ENCODE data around the gene HAUS7. TPM values are rescaled to one million over a fixed set of nuclear protein-coding genes. Genes with fewer than 3 reads are reported as not detected.

Gene HAUS7
- total RNA-seq, 1 experiment from 2014 or later: 46.5 TPM

GRCh38 chrX:153430796-153431195, 39.6 kb downstream of the HAUS7 start:
- DNase-seq (ENCODE audit: low spot score) (no peak), ATAC-seq (no peak)
- TF ChIP-seq, protein P1, sequence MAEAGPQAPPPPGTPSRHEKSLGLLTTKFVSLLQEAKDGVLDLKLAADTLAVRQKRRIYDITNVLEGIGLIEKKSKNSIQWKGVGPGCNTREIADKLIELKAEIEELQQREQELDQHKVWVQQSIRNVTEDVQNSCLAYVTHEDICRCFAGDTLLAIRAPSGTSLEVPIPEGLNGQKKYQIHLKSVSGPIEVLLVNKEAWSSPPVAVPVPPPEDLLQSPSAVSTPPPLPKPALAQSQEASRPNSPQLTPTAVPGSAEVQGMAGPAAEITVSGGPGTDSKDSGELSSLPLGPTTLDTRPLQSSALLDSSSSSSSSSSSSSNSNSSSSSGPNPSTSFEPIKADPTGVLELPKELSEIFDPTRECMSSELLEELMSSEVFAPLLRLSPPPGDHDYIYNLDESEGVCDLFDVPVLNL (CRISPR knock-in tag; IDR thresholded peaks at IDR 0.05; ENCODE audit: borderline replicate concordance, low read depth): no peak
- no peak for TF ChIP-seq ZNF232 (CRISPR knock-in tag; IDR thresholded peaks at IDR 0.05)
- no peak for TF ChIP-seq SMAD3 (CRISPR knock-in tag; IDR thresholded peaks at IDR 0.05; ENCODE audit: borderline replicate concordance)
- H3K9me3 Mint-ChIP-seq: peaks cover 9% of the 10 kb centered on the region
- CTCF ChIA-PET: interaction anchor here (0.8 kb wide), 1 partner anchor 77 kb away, joined by 3 read pairs; no protein-coding TSS in a partner anchor
- H3K36me3 Mint-ChIP-seq: no peaks in the 10 kb centered on the region
- H3K4me1 Mint-ChIP-seq: no peaks in the 10 kb centered on the region
- POLR2A ChIA-PET: no interaction called here
- no peaks in the 10 kb centered on the region; the same call in 1 of the 2 replicates for H3K27me3 Mint-ChIP-seq (ENCODE audit: low read depth)
- H3K27ac Mint-ChIP-seq: no peak overlapping the region
- H3K4me3 Mint-ChIP-seq: no peak overlapping the region

DNA sequence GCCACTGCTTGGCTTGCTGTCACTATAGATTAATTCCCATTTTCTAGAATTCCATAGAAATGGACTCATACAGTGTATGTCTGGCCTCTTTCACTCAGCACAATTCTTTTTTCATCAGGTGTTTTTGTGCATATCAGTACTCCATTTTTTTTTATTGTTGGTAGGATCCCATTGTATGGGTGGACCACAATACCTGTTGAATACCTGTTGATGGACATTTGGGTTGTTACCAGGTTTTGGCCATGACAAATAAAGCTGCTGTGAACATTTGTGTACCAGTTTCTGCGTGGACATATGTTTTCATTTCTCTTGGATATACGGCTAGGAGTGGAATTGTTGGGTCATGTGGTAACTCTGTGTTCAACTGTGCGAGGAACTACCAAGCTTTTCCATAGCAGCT, 44.2 kb downstream of the HAUS7 start:
- no peak overlapping the region for H3K27ac Mint-ChIP-seq
- ChIA-PET POLR2A (no interaction called here), CTCF (no interaction called here)
- H3K36me3 Mint-ChIP-seq: no peaks in the 10 kb centered on the region
- no peaks in the 10 kb centered on the region for H3K4me1 Mint-ChIP-seq
- H3K4me3 Mint-ChIP-seq: no peak overlapping the region
- ATAC-seq (no peak), DNase-seq (ENCODE audit: low spot score) (no peak)
- TF ChIP-seq, protein P2, sequence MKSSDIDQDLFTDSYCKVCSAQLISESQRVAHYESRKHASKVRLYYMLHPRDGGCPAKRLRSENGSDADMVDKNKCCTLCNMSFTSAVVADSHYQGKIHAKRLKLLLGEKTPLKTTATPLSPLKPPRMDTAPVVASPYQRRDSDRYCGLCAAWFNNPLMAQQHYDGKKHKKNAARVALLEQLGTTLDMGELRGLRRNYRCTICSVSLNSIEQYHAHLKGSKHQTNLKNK (CRISPR knock-in tag; IDR thresholded peaks at IDR 0.05): no peak
- TF ChIP-seq ZNF121 (CRISPR knock-in tag; IDR thresholded peaks at IDR 0.05) (no peak), IRF2 (CRISPR knock-in tag; IDR thresholded peaks at IDR 0.05; ENCODE audit: borderline replicate concordance, low read depth) (no peak), SOX15 (CRISPR knock-in tag; IDR thresholded peaks at IDR 0.05) (no peak)
- H3K27me3 Mint-ChIP-seq (ENCODE audit: low read depth): no peaks in the 10 kb centered on the region; the same call in 1 of the 2 replicates
- peaks cover 9% of the 10 kb centered on the region for H3K9me3 Mint-ChIP-seq

GRCh38 chrX:153423652-153424051, 46.7 kb downstream of the HAUS7 start:
- Mint-ChIP-seq H3K27ac (no peak overlapping the region), H3K4me1 (no peaks in the 10 kb centered on the region), H3K9me3 (no peaks in the 10 kb centered on the region; the same call in none of the 2 replicates), H3K4me3 (no peak overlapping the region), H3K36me3 (no peaks in the 10 kb centered on the region), H3K27me3 (ENCODE audit: low read depth) (no peaks in the 10 kb centered on the region; the same call in 1 of the 2 replicates)
- ATAC-seq (no peak), DNase-seq (ENCODE audit: low spot score) (no peak)
- POLR2A ChIA-PET: interaction anchor here (0.8 kb wide), 1 partner anchor 48 kb away, joined by 4 read pairs; no protein-coding TSS in a partner anchor
- CTCF ChIA-PET: no interaction called here
- TF ChIP-seq, protein P3, sequence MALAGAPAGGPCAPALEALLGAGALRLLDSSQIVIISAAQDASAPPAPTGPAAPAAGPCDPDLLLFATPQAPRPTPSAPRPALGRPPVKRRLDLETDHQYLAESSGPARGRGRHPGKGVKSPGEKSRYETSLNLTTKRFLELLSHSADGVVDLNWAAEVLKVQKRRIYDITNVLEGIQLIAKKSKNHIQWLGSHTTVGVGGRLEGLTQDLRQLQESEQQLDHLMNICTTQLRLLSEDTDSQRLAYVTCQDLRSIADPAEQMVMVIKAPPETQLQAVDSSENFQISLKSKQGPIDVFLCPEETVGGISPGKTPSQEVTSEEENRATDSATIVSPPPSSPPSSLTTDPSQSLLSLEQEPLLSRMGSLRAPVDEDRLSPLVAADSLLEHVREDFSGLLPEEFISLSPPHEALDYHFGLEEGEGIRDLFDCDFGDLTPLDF (CRISPR knock-in tag; IDR thresholded peaks at IDR 0.05): no peak
- TF ChIP-seq AFF4 (CRISPR knock-in tag; IDR thresholded peaks at IDR 0.05; ENCODE audit: borderline replicate concordance) (no peak), IRF1 (CRISPR knock-in tag; IDR thresholded peaks at IDR 0.05) (no peak), ZBTB43 (CRISPR knock-in tag; IDR thresholded peaks at IDR 0.05) (no peak), ZNF121 (CRISPR knock-in tag; IDR thresholded peaks at IDR 0.05) (no peak), ETV6 (CRISPR knock-in tag; IDR thresholded peaks at IDR 0.05) (no peak), ZNF423 (CRISPR knock-in tag; IDR thresholded peaks at IDR 0.05) (no peak), SP1 (CRISPR knock-in tag; conservative IDR thresholded peaks at IDR 0.05) (no peak), ZNF232 (CRISPR knock-in tag; IDR thresholded peaks at IDR 0.05) (no peak), FOXJ3 (CRISPR knock-in tag; IDR thresholded peaks at IDR 0.05; ENCODE audit: borderline replicate concordance) (no peak), FOXK1 (CRISPR knock-in tag; IDR thresholded peaks at IDR 0.05) (no peak), ZNF396 (CRISPR knock-in tag; IDR thresholded peaks at IDR 0.05; ENCODE audit: borderline replicate concordance) (no peak), ZNF416 (CRISPR knock-in tag; IDR thresholded peaks at IDR 0.05) (no peak)
- TF ChIP-seq, protein P4, sequence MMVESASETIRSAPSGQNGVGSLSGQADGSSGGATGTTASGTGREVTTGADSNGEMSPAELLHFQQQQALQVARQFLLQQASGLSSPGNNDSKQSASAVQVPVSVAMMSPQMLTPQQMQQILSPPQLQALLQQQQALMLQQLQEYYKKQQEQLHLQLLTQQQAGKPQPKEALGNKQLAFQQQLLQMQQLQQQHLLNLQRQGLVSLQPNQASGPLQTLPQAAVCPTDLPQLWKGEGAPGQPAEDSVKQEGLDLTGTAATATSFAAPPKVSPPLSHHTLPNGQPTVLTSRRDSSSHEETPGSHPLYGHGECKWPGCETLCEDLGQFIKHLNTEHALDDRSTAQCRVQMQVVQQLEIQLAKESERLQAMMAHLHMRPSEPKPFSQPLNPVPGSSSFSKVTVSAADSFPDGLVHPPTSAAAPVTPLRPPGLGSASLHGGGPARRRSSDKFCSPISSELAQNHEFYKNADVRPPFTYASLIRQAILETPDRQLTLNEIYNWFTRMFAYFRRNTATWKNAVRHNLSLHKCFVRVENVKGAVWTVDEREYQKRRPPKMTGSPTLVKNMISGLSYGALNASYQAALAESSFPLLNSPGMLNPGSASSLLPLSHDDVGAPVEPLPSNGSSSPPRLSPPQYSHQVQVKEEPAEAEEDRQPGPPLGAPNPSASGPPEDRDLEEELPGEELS (CRISPR knock-in tag; IDR thresholded peaks at IDR 0.05): no peak
- TF ChIP-seq, protein P5, sequence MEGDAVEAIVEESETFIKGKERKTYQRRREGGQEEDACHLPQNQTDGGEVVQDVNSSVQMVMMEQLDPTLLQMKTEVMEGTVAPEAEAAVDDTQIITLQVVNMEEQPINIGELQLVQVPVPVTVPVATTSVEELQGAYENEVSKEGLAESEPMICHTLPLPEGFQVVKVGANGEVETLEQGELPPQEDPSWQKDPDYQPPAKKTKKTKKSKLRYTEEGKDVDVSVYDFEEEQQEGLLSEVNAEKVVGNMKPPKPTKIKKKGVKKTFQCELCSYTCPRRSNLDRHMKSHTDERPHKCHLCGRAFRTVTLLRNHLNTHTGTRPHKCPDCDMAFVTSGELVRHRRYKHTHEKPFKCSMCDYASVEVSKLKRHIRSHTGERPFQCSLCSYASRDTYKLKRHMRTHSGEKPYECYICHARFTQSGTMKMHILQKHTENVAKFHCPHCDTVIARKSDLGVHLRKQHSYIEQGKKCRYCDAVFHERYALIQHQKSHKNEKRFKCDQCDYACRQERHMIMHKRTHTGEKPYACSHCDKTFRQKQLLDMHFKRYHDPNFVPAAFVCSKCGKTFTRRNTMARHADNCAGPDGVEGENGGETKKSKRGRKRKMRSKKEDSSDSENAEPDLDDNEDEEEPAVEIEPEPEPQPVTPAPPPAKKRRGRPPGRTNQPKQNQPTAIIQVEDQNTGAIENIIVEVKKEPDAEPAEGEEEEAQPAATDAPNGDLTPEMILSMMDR (IDR thresholded peaks at IDR 0.05): no peak

Data from WTC11 (cell line).